Gastroesophageal sphincter (tissue), 3 donors: ENCODE measurements around the gene GCC1.

ENCODE experiments used
- CTCF ChIP-seq, 4 experiments: fragments of 200-600 bp in 2 of 4; fragments of 450-650 bp in 2 of 4; sonication (generic) in 1 of 4; IDR thresholded peaks; one replicate each; pipeline ENCODE4 v1.5.1; 2017 to 2019; ENCODE audit warnings: antibody characterized with exemption in 4 of 4, mild to moderate bottlenecking in 2 of 4, moderate library complexity in 2 of 4
- EP300 ChIP-seq: sonication (generic); formaldehyde crosslinking; IDR thresholded peaks from one replicate; pipeline ENCODE4 v1.6.1; 2017; ENCODE audit warnings: antibody characterized with exemption, mild to moderate bottlenecking
- POLR2A ChIP-seq, 2 donors: fragments of 450-650 bp; IDR thresholded peaks; one replicate each; pipeline ENCODE4 v1.6.1; 2017; ENCODE audit warnings: antibody characterized with exemption in 2 of 2, mild to moderate bottlenecking in 2 of 2, moderate library complexity in 1 of 2
- POLR2AphosphoS5 ChIP-seq: sonication (generic); formaldehyde crosslinking; IDR thresholded peaks from one replicate; pipeline ENCODE4 v1.6.1; 2017; ENCODE audit warnings: antibody characterized with exemption

GRCh38 chr7:127625331-127625730 is 39.9 kb upstream of the GCC1 start:
- no peak for TF ChIP-seq POLR2A (IDR thresholded peaks at IDR 0.05)
- TF ChIP-seq EP300: no peak
- TF ChIP-seq CTCF (IDR thresholded peaks at IDR 0.05): no peak
- no peak for TF ChIP-seq POLR2AphosphoS5
